ENCODE results near the gene ZNF282. TPM values are rescaled to one million over a fixed set of nuclear protein-coding genes. Genes with fewer than 3 reads are reported as not detected.

Gene ZNF282
- total RNA-seq, 2 experiments from 2014 or later = 41.1 to 46.3 TPM

- Mint-ChIP-seq H3K4me3 (peak overlapping the region; percentile 38), H3K4me1 (peaks cover 32% of the 10 kb centered on the region), H3K27me3 (no peaks in the 10 kb centered on the region), H3K27ac (peak overlapping the region; percentile 94), H3K36me3 (ENCODE audit: low read depth) (peaks cover 78% of the 10 kb centered on the region), H3K9me3 (ENCODE audit: low read depth) (no peaks in the 10 kb centered on the region)
- ATAC-seq (peak; percentile 89), DNase-seq (peak; percentile 93)
- intact Hi-C loops (cut with DNase I, micrococcal nuclease) = loop anchor here (1.0 to 2.0 kb wide), 4 partner anchors 29 to 288 kb away; partner anchors contain the start of genes ZNF212 (in 2 of the 2) and ZNF746 (in 1 of the 2)
- ChIA-PET POLR2A (interaction anchor here (0.6 to 1.7 kb wide), 13 partner anchors 9 to 76 kb away, joined by 3 to 7 read pairs (median 4); partner anchors contain the start of genes ZNF212 and ZNF282), CTCF (interaction anchor here (0.8 to 1.7 kb wide), 9 partner anchors 9 to 52 kb away, joined by 3 to 8 read pairs (median 4); partner anchors contain the start of genes ZNF282 and ZNF783)
These were observed 14.3 kb downstream of the ZNF282 start for GRCh38 chr7:149209518-149210269.

DNA sequence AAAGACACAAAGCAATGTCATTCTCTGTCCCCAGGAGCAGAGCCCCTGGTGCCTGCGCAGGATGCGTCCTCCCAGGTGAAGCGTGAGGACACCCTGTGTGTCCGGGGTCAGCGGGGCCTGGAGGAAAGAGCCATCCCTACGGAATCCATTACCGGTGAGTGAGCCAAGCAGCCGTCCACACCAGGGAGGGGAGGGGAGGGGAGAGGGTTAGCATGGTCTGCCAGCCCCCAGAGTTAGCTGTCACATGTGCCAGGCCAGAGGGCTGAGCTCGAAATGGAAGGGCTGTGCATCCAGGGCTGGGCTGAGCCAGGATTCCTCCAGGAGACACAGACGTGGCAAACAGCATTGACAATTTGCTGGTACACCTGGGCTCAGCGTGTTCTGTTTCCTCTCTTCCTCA lies 15.2 kb downstream of the ZNF282 start:
- ATAC-seq (no peak), DNase-seq (no peak)
- ChIA-PET POLR2A (interaction anchor here (0.8 to 1.2 kb wide), 9 partner anchors 8 to 39 kb away, joined by 3 to 7 read pairs (median 5); partner anchors contain the start of genes ZNF212 and ZNF282), CTCF (interaction anchor here (0.9 to 1.7 kb wide), 9 partner anchors 8 to 153 kb away, joined by 3 to 8 read pairs (median 4); partner anchors contain the start of genes ZNF282 and ZNF783)
- no peaks in the 10 kb centered on the region for H3K9me3 Mint-ChIP-seq (ENCODE audit: low read depth)
- H3K4me1 Mint-ChIP-seq = peaks cover 32% of the 10 kb centered on the region
- no peaks in the 10 kb centered on the region for H3K27me3 Mint-ChIP-seq
- intact Hi-C loops (cut with DNase I, micrococcal nuclease) = no loop called here
- peaks cover 78% of the 10 kb centered on the region for H3K36me3 Mint-ChIP-seq (ENCODE audit: low read depth)
- H3K4me3 Mint-ChIP-seq = peak overlapping the region; percentile 38
- H3K27ac Mint-ChIP-seq = peak overlapping the region; percentile 94

- POLR2A ChIA-PET = interaction anchor here (0.6 kb wide), 1 partner anchor 9 kb away, joined by 4 read pairs; no protein-coding TSS in a partner anchor
- H3K27ac Mint-ChIP-seq = peak overlapping the region; percentile 65
- ATAC-seq (no peak), DNase-seq (no peak)
- peaks cover 75% of the 10 kb centered on the region for H3K36me3 Mint-ChIP-seq (ENCODE audit: low read depth)
- H3K4me3 Mint-ChIP-seq = no peak overlapping the region
- peaks cover 20% of the 10 kb centered on the region for H3K4me1 Mint-ChIP-seq
- CTCF ChIA-PET = interaction anchor here (0.6 to 0.8 kb wide), 3 partner anchors 18 to 32 kb away, joined by 3 to 4 read pairs (median 3); no protein-coding TSS in a partner anchor
- H3K9me3 Mint-ChIP-seq (ENCODE audit: low read depth) = no peaks in the 10 kb centered on the region
- intact Hi-C loops (cut with DNase I, micrococcal nuclease) = no loop called here
- H3K27me3 Mint-ChIP-seq = no peaks in the 10 kb centered on the region
These were observed 18.8 kb downstream of the ZNF282 start for GRCh38 chr7:149214020-149214720.

DNA sequence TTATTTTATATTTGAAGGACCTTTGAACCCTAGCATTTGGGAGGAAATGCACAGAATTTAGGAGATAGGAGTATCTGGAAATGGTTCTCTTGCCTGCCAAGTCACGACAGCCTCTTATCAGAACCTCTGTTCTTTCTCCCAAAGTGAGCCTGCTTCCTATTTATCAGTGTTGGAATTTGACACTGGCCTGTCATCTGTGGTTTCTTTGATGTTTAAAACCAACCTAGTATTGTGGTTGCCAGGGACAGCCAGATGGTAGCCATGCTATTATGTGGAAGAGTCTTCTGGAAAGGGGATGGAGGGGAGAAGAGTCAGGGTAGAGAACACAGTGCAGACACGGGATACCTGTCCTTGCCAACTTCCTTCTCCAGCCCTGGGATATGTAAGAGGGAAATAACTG lies 21.1 kb downstream of the ZNF282 start:
- intact Hi-C loops (cut with DNase I, micrococcal nuclease) = no loop called here
- CTCF ChIA-PET = no interaction called here

DNA sequence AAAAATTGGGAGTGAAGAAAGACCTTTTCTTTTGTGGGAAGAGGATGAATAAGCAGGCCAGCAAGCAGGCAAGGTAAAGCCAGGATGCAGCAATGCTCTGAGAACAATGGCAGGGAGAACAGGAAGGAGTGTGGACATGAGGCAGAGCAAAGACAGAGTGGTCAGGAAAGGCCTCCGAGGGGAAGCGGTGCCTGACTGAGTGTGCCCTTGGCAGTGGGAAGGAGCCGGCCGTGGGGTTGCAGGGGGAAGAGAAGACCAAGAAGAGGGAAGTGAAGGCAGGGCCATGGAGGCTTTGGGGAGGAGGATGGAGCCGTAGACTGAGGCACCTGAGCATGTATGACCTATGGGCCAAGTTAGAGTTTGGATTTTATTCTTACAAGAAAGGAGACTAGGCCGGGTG lies 22.2 kb downstream of the ZNF282 start:
- Mint-ChIP-seq H3K27ac (peak overlapping the region; percentile 11), H3K27me3 (no peaks in the 10 kb centered on the region), H3K36me3 (ENCODE audit: low read depth) (peaks cover 65% of the 10 kb centered on the region), H3K9me3 (ENCODE audit: low read depth) (no peaks in the 10 kb centered on the region), H3K4me3 (no peak overlapping the region), H3K4me1 (no peaks in the 10 kb centered on the region)
- DNase-seq (no peak), ATAC-seq (no peak)
- CTCF ChIA-PET = no interaction called here
- intact Hi-C loops (cut with DNase I, micrococcal nuclease) = no loop called here
- POLR2A ChIA-PET = no interaction called here

More for the DNA sequence above, 21.1 kb downstream of the ZNF282 start:
- ATAC-seq = no peak
- Mint-ChIP-seq H3K9me3 (ENCODE audit: low read depth) (no peaks in the 10 kb centered on the region), H3K4me1 (peaks cover 1% of the 10 kb centered on the region), H3K27ac (no peak overlapping the region), H3K27me3 (no peaks in the 10 kb centered on the region), H3K4me3 (no peak overlapping the region), H3K36me3 (ENCODE audit: low read depth) (peaks cover 66% of the 10 kb centered on the region)
- POLR2A ChIA-PET = no interaction called here
- no peak for DNase-seq

GRCh38 chr7:149218469-149219420 lies 23.4 kb downstream of the ZNF282 start:
- no peak for DNase-seq
- Mint-ChIP-seq H3K4me3 (no peak overlapping the region), H3K4me1 (no peaks in the 10 kb centered on the region), H3K27me3 (no peaks in the 10 kb centered on the region), H3K9me3 (ENCODE audit: low read depth) (no peaks in the 10 kb centered on the region), H3K36me3 (ENCODE audit: low read depth) (peaks cover 61% of the 10 kb centered on the region), H3K27ac (no peak overlapping the region)
- POLR2A ChIA-PET = interaction anchor here (1.4 kb wide), 1 partner anchor 9 kb away, joined by 5 read pairs; no protein-coding TSS in a partner anchor
- intact Hi-C loops (cut with DNase I, micrococcal nuclease) = no loop called here
- ATAC-seq = no peak
- CTCF ChIA-PET = interaction anchor here (0.5 to 1.4 kb wide), 5 partner anchors 9 to 1252 kb away, joined by 3 to 4 read pairs (median 3); no protein-coding TSS in a partner anchor

DNA sequence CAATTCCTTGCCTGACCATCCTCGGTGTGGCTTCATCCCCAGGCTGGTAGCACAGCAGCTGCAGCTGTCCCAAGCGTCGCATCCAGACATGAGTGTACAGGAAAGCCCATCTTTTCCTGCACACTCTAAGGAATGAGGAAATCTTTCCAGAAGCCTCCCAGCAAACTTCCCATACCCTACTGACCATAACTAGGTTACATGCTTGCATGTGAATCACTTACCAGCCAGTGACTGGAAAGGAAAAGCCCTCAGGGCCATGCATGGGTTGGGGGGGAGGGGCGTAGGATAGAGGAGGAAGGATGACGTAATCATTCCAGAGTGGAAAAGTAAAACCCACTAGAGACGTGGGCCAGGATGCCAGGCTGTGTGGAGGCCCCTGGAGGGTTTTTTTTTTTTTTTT lies 25.2 kb downstream of the ZNF282 start:
- Mint-ChIP-seq H3K9me3 (ENCODE audit: low read depth) (no peaks in the 10 kb centered on the region), H3K4me3 (no peak overlapping the region), H3K27me3 (no peaks in the 10 kb centered on the region), H3K36me3 (ENCODE audit: low read depth) (peaks cover 63% of the 10 kb centered on the region), H3K27ac (no peak overlapping the region), H3K4me1 (no peaks in the 10 kb centered on the region)
- intact Hi-C loops (cut with DNase I, micrococcal nuclease) = no loop called here
- ATAC-seq (no peak), DNase-seq (no peak)
- CTCF ChIA-PET = interaction anchor here (0.7 kb wide), 1 partner anchor 37 kb away, joined by 4 read pairs; no protein-coding TSS in a partner anchor
- POLR2A ChIA-PET = no interaction called here

DNA sequence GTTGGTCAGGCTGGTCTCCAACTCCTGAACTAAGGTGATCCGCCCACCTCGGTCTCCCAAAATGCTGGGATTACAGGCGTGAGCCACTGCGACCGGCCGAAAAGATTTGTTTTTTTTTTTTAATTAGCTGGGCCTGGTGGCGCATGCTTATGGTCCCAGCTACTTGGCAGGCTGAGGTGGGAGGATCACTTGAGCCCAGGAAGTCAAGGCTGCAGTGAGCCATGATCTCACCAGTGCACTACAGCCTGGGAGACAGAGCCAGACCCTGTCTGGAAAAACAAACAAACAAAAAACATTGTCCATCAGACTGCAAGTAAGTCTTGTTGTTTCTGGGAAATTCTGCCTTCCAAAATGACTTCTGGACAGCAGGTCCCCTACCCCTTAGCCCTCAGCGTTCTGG lies 27.8 kb downstream of the ZNF282 start:
- Mint-ChIP-seq H3K4me3 (no peak overlapping the region), H3K9me3 (ENCODE audit: low read depth) (no peaks in the 10 kb centered on the region), H3K27ac (no peak overlapping the region), H3K4me1 (no peaks in the 10 kb centered on the region), H3K27me3 (no peaks in the 10 kb centered on the region), H3K36me3 (ENCODE audit: low read depth) (peaks cover 51% of the 10 kb centered on the region)
- CTCF ChIA-PET = interaction anchor here (0.9 kb wide), 1 partner anchor 26 kb away, joined by 3 read pairs; no protein-coding TSS in a partner anchor
- intact Hi-C loops (cut with DNase I, micrococcal nuclease) = no loop called here
- POLR2A ChIA-PET = interaction anchor here (0.6 kb wide), 1 partner anchor 9 kb away, joined by 4 read pairs; no protein-coding TSS in a partner anchor
- ATAC-seq = no peak
- no peak for DNase-seq

GRCh38 chr7:149223761-149224160 lies 28.4 kb downstream of the ZNF282 start:
- ATAC-seq = no peak
- intact Hi-C loops (cut with DNase I, micrococcal nuclease) = no loop called here

DNA sequence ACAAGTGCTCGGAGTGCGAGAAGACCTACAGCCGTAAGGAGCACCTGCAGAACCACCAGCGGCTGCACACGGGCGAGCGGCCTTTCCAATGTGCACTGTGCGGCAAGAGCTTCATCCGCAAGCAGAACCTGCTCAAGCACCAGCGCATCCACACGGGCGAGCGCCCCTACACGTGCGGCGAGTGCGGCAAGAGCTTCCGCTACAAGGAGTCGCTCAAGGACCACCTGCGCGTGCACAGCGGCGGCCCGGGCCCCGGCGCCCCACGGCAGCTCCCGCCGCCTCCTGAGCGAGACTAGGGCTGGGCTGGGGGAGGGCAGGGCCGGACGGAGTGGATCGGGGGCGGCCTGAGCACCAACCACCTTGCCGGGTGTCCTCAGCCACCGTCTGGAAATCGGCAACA lies 29.0 kb downstream of the ZNF282 start:
- no peak overlapping the region for H3K4me3 Mint-ChIP-seq

More at GRCh38 chr7:149223761-149224160, 28.4 kb downstream of the ZNF282 start:
- no peaks in the 10 kb centered on the region for H3K4me1 Mint-ChIP-seq
- ChIA-PET CTCF (interaction anchor here (0.7 kb wide), 1 partner anchor 12 kb away, joined by 3 read pairs; no protein-coding TSS in a partner anchor), POLR2A (no interaction called here)
- peaks cover 46% of the 10 kb centered on the region for H3K36me3 Mint-ChIP-seq (ENCODE audit: low read depth)
- no peaks in the 10 kb centered on the region for H3K27me3 Mint-ChIP-seq
- DNase-seq = no peak
- H3K27ac Mint-ChIP-seq = no peak overlapping the region
- no peak overlapping the region for H3K4me3 Mint-ChIP-seq
- H3K9me3 Mint-ChIP-seq (ENCODE audit: low read depth) = no peaks in the 10 kb centered on the region

More for the DNA sequence above, 29.0 kb downstream of the ZNF282 start:
- Mint-ChIP-seq H3K4me1 (no peaks in the 10 kb centered on the region), H3K27me3 (no peaks in the 10 kb centered on the region), H3K27ac (no peak overlapping the region), H3K9me3 (ENCODE audit: low read depth) (no peaks in the 10 kb centered on the region), H3K36me3 (ENCODE audit: low read depth) (peaks cover 40% of the 10 kb centered on the region)
- ATAC-seq = no peak
- POLR2A ChIA-PET = no interaction called here
- DNase-seq = no peak
- intact Hi-C loops (cut with DNase I, micrococcal nuclease) = no loop called here
- CTCF ChIA-PET = interaction anchor here (0.7 kb wide), 1 partner anchor 11 kb away, joined by 3 read pairs; no protein-coding TSS in a partner anchor
